PC-9 (cell line): ENCODE measurements around the gene PTPN14. TPM values are rescaled to one million over a fixed set of nuclear protein-coding genes. Genes with fewer than 3 reads are reported as not detected.
"Not testable (repeated sequence)": the region's sequence is repeated elsewhere in the genome, so short reads cannot be mapped to it uniquely, and the experiment has no call there.

Experiments used
- Bru-seq: library from RNA; stranded (reverse); fragments of 400-500 nt; gene quantifications from one replicate; lab custom pipeline; 2021; lab: Mats Ljungman, UMichigan
- BruChase-seq, 2 experiments: library from RNA; stranded (reverse); fragments of 400-500 nt; gene quantifications; one replicate each; lab custom pipeline; 2021; lab: Mats Ljungman, UMichigan
- BruUV-seq: library from RNA; stranded (reverse); fragments of 400-500 nt; replicated peaks from 2 replicates; lab custom pipeline; 2021; lab: Mats Ljungman, UMichigan
- CTCF ChIA-PET: fragments of 300-600 bp; sonication (Branson Sonifier 250); formaldehyde crosslinking; loops from one replicate; lab custom pipeline; 2022; ENCODE audit warnings: antibody characterized with exemption; lab: Charles Lee
- POLR2A ChIA-PET: fragments of 300-600 bp; sonication (Branson Sonifier 250); formaldehyde crosslinking; loops from one replicate; lab custom pipeline; 2022; ENCODE audit warnings: antibody characterized with exemption; ENCODE audit not compliant: unreplicated experiment; lab: Charles Lee
- DNase-seq, 2 experiments: peaks; one replicate each; pipeline versions ENCODE4 v3.0.0 to v3.0.0-alpha.2; 2015 to 2022; ENCODE audit warnings: mixed read lengths in 1 of 2
- H2AFZ ChIP-seq: fragments of 200-600 bp; sonication (generic); 2 replicates; pipeline ENCODE4 v1.8.1; 2017; ENCODE audit warnings: antibody characterized with exemption
- H3F3A ChIP-seq: fragments of 200-600 bp; sonication (generic); 2 replicates; pipeline ENCODE4 v1.8.1; 2017; ENCODE audit warnings: antibody characterized with exemption, mild to moderate bottlenecking, low read depth; ENCODE audit not compliant: insufficient read depth
- H3K27ac ChIP-seq: fragments of 200-600 bp; sonication (generic); 2 replicates; pipeline ENCODE4 v1.6.1; 2016; ENCODE audit warnings: mixed run types
- H3K27me3 ChIP-seq: fragments of 200-600 bp; sonication (generic); 2 replicates; pipeline ENCODE4 v1.6.1; 2016; ENCODE audit warnings: low read depth, mixed run types; ENCODE audit not compliant: insufficient read depth
- H3K36me3 ChIP-seq: fragments of 200-600 bp; sonication (generic); 2 replicates; pipeline ENCODE4 v1.6.1; 2016; ENCODE audit warnings: low read depth, mixed run types
- H3K4me1 ChIP-seq: fragments of 200-600 bp; sonication (generic); replicated peaks from 2 replicates; pipeline ENCODE4 v1.6.1; 2016; ENCODE audit warnings: mixed run types; ENCODE audit not compliant: insufficient read depth
- H3K4me2 ChIP-seq: fragments of 200-600 bp; sonication (generic); 2 replicates; pipeline ENCODE4 v1.6.1; 2017; ENCODE audit warnings: mixed run types
- H3K4me3 ChIP-seq: fragments of 200-600 bp; sonication (generic); 2 replicates; pipeline ENCODE4 v1.6.1; 2016; ENCODE audit warnings: mixed run types
- H3K79me2 ChIP-seq: fragments of 200-600 bp; sonication (generic); 2 replicates; pipeline ENCODE4 v1.6.1; 2017; ENCODE audit warnings: low read depth, mixed run types
- H3K9me2 ChIP-seq: fragments of 200-600 bp; sonication (generic); 2 replicates; pipeline ENCODE4 v1.8.1; 2017; ENCODE audit warnings: mild to moderate bottlenecking; ENCODE audit not compliant: insufficient read depth
- H3K9me3 ChIP-seq: fragments of 200-600 bp; sonication (generic); 2 replicates; pipeline ENCODE4 v1.8.1; 2016; ENCODE audit warnings: low read depth; ENCODE audit not compliant: insufficient read depth
- H4K20me1 ChIP-seq: fragments of 200-600 bp; sonication (generic); 2 replicates; pipeline ENCODE4 v1.8.1; 2017; ENCODE audit not compliant: insufficient read depth
- EZH2 ChIP-seq: fragments of 200-600 bp; sonication (generic); IDR thresholded peaks from 2 replicates; pipeline ENCODE4 v1.8.0; 2017; ENCODE audit warnings: antibody characterized with exemption, low read depth
- intact Hi-C: fragments of 100-400 bp; cut with micrococcal nuclease; formaldehyde crosslinking; loops from one replicate; pipeline ENCODE4 v1.10.0; 2022; ENCODE audit not compliant: unreplicated experiment
- long read RNA-seq: library from polyadenylated mRNA; stranded (forward); transcript quantifications from one replicate; pipeline ENCODE4 v2.0.0, GENCODE V29; 2022
- total RNA-seq: library from RNA; stranded (reverse); gene quantifications from 2 replicates; pipeline ENCODE4 v1.2.3, GENCODE V29; 2021
- TF ChIP-seq, protein P1 (sequence below): fragments of 200-600 bp; sonication (generic); conservative IDR thresholded peaks from 2 replicates; pipeline ENCODE4 v1.6.1; 2017; ENCODE audit warnings: mixed run types, antibody characterized with exemption, mild to moderate bottlenecking, moderate library complexity

PTPN14 gene
- 59.2 and 78.9 TPM in 2 replicates for total RNA-seq
- Bru-seq, nascent RNA, result percentile 94 among the genes with signal in this experiment
- BruChase-seq, experiment 1, labeled RNA remaining after a 2-hour chase, result percentile 91 among the genes with signal in this experiment
- BruChase-seq, experiment 2, labeled RNA remaining after a 6-hour chase, result percentile 87 among the genes with signal in this experiment
- long read RNA-seq, partial matches to known transcripts, result 8 of 13 reads
- long read RNA-seq, other reads (novel, unspliced or antisense), result 5 of 13 reads

- peak within 1 kb of the TSS; percentile 98 for H2AFZ ChIP-seq
- DNase-seq, result peak; percentile 89 to 93
- peaks cover 48% of the 10 kb centered on the region for H3K4me1 ChIP-seq
- POLR2A ChIA-PET, result interaction anchor here (0.5 to 1.3 kb wide), 13 partner anchors 17 to 201 kb away, joined by 3 to 26 read pairs (median 5); no protein-coding TSS in a partner anchor
- H3K9me2 ChIP-seq, result no peaks in the 10 kb centered on the region
- H3K79me2 ChIP-seq, result peaks cover 42% of the 10 kb centered on the region
- H3K9me3 ChIP-seq, result no peaks in the 10 kb centered on the region
- CTCF ChIA-PET, result interaction anchor here (0.6 to 0.9 kb wide), 7 partner anchors 11 to 226 kb away, joined by 3 to 4 read pairs (median 3); no protein-coding TSS in a partner anchor
- H3F3A ChIP-seq, result peaks cover 18% of the 10 kb centered on the region
- no peaks in the 10 kb centered on the region for H3K27me3 ChIP-seq
- no peak for TF ChIP-seq EZH2
- TF ChIP-seq, protein P1, sequence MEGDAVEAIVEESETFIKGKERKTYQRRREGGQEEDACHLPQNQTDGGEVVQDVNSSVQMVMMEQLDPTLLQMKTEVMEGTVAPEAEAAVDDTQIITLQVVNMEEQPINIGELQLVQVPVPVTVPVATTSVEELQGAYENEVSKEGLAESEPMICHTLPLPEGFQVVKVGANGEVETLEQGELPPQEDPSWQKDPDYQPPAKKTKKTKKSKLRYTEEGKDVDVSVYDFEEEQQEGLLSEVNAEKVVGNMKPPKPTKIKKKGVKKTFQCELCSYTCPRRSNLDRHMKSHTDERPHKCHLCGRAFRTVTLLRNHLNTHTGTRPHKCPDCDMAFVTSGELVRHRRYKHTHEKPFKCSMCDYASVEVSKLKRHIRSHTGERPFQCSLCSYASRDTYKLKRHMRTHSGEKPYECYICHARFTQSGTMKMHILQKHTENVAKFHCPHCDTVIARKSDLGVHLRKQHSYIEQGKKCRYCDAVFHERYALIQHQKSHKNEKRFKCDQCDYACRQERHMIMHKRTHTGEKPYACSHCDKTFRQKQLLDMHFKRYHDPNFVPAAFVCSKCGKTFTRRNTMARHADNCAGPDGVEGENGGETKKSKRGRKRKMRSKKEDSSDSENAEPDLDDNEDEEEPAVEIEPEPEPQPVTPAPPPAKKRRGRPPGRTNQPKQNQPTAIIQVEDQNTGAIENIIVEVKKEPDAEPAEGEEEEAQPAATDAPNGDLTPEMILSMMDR, result no peak; the same call in 1 of the 2 replicates
- H4K20me1 ChIP-seq, result no peaks in the 10 kb centered on the region
- H3K4me2 ChIP-seq, result peak within 1 kb of the TSS; percentile 95
- H3K4me3 ChIP-seq, result peak within 1 kb of the TSS; percentile 71
- no peaks in the 10 kb centered on the region for H3K36me3 ChIP-seq
- BruUV-seq, result no TSS peak
- peak within 1 kb of the TSS; percentile 97 for H3K27ac ChIP-seq
- intact Hi-C loops, result loop anchor here (1.0 to 2.0 kb wide), 11 partner anchors 26 to 218 kb away; partner anchors contain the start of gene CENPF
These were observed at the start of gene PTPN14 for GRCh38 chr1:214551436-214552173. TSS of gene PTPN14 (minus strand) at chr1:214551602. CDS start at chr1:214464803, 86,799 bp downstream.

DNA sequence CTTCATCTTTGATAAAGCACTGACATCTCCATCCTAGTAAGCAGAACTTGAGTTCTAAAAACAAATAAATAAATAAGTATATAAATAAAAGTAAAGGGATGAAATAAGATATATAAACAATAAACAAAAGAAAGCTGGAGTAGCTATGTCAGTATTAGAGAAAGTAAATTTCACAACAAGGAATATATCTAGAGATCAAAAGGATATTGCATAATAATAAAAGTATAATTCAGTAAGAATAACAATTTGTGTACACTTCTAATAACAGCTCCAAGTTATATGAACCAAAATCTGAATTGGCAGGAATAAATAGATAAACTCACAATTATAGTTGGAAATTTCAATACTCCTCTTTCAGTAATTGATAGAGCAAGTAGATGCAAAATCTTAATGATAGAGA is 41.8 kb upstream of the PTPN14 start:
- Histone ChIP-seq H3K4me2 (no peak overlapping the region), H2AFZ (no peak overlapping the region), H3K79me2 (no peaks in the 10 kb centered on the region), H3K4me1 (no peaks in the 10 kb centered on the region), H3K4me3 (no peak overlapping the region), H3K9me2 (no peaks in the 10 kb centered on the region), H3K9me3 (no peaks in the 10 kb centered on the region), H3K36me3 (no peaks in the 10 kb centered on the region), H4K20me1 (no peaks in the 10 kb centered on the region), H3K27me3 (no peaks in the 10 kb centered on the region), H3F3A (no peaks in the 10 kb centered on the region), H3K27ac (no peak overlapping the region)
- intact Hi-C loops, result no loop called here
- ChIA-PET POLR2A (no interaction called here), CTCF (no interaction called here)
- no TSS peak for BruUV-seq
- TF ChIP-seq, protein P1, result no peak
- TF ChIP-seq EZH2, result no peak
- no peak for DNase-seq

- BruUV-seq, H3K4me1 ChIP-seq, intact Hi-C loops, H3K4me2 ChIP-seq, H3K9me2 ChIP-seq, H3K79me2 ChIP-seq, H3F3A ChIP-seq, H3K27me3 ChIP-seq, H3K4me3 ChIP-seq, H2AFZ ChIP-seq, H4K20me1 ChIP-seq, H3K9me3 ChIP-seq, H3K36me3 ChIP-seq, DNase-seq, H3K27ac ChIP-seq: not testable (repeated sequence)
- ChIA-PET CTCF (interaction anchor here (0.7 to 1.3 kb wide), 2 partner anchors 188 to 1000 kb away, joined by 3 read pairs; no protein-coding TSS in a partner anchor), POLR2A (interaction anchor here (0.6 kb wide), 1 partner anchor 183 kb away, joined by 5 read pairs; no protein-coding TSS in a partner anchor)
These were observed 40.5 kb upstream of the PTPN14 start for GRCh38 chr1:214591918-214592317.
